Right ventricle myocardium inferior (tissue), 1 donor: Measurements from ENCODE around the gene CNTN5. TPM values are rescaled to one million over a fixed set of nuclear protein-coding genes. Genes with fewer than 3 reads are reported as not detected.

Experiments used
- ATAC-seq: fragments of 200-7000 bp; cut with Tn5 transposase; one replicate; pipeline ENCODE4 v1.9.1; 2020; ENCODE audit warnings: mild to moderate bottlenecking, moderate library complexity
- DNase-seq: peaks from one replicate; pipeline ENCODE4 v3.0.0; 2021; ENCODE audit errors: missing footprints
- intact Hi-C: fragments of 100-400 bp; cut with DNase I; formaldehyde crosslinking; loops from one replicate; pipeline ENCODE4 v1.11.0; 2022
- total RNA-seq: library from RNA; stranded (reverse); fragmentation: NEBNext Ultra II Directional; extraction: Animal tissue kit (Norgen Biotek cat#: 25700); gene quantifications from one replicate; pipeline ENCODE4 v1.2.1, GENCODE V29; 2021
- donor health status: DM: no; HTN: yes; CAD: no; lungs with severe emphysema.

The CNTN5 gene
- total RNA-seq, 1 donor from 2014 or later, result not detected

DNA sequence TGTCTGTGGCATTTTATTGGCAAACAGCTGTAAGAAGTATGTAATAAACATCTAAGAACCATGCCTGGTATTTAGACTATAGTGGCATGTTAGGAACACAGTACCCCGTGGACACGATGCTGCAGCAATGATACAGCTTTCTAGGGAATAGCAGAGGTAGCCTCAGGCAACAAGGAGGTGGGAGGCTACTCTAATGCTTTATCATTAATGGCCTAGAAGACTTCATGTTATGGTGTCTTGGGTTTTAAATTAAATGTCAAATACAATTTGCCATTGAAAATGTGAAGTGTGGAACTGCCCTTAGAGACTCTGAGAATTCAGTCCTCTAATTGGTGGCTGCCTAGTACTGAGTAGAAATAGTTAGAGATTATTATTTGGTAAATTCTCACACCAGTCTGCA, 516.9 kb downstream of the CNTN5 start:
- intact Hi-C loops, result no loop called here
- DNase-seq, result no peak
- no peak for ATAC-seq

- intact Hi-C loops, result no loop called here
- ATAC-seq (no peak), DNase-seq (no peak)
Observed at GRCh38 chr11:99545616-99546015, 524.9 kb downstream of the CNTN5 start.

- DNase-seq (no peak), ATAC-seq (no peak)
- intact Hi-C loops, result no loop called here
Observed at GRCh38 chr11:99548264-99548663, 527.5 kb downstream of the CNTN5 start.

- no peak for ATAC-seq
- DNase-seq, result no peak
- intact Hi-C loops, result no loop called here
Observed at GRCh38 chr11:99554232-99554903, 533.6 kb downstream of the CNTN5 start.

DNA sequence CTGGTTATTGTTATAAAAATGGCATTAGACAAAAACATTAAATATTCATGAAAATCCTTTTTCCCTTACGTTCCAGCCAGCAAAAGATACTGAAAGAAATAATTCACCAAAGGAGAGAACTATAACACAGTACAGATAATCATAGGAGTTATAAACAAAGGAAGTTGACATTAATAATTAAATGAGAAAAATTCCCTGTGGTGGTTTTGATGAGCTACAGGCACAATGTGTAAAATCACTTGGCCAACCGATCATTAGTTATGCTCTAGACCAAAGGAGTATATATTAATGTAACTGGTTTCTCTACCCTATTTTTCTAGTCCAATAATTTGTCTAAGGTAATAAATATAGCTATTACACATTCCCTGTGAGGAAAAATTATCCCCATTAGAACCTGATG, 534.7 kb downstream of the CNTN5 start:
- ATAC-seq (no peak), DNase-seq (no peak)
- intact Hi-C loops, result no loop called here

- DNase-seq (no peak), ATAC-seq (no peak)
- intact Hi-C loops, result no loop called here
Observed at GRCh38 chr11:99565333-99565732, 544.6 kb downstream of the CNTN5 start.

GRCh38 chr11:99567334-99567956, 546.7 kb downstream of the CNTN5 start:
- intact Hi-C loops, result no loop called here
- ATAC-seq, result no peak
- no peak for DNase-seq

GRCh38 chr11:99568808-99569207, 548.1 kb downstream of the CNTN5 start:
- intact Hi-C loops, result no loop called here
- ATAC-seq (no peak), DNase-seq (no peak)

DNA sequence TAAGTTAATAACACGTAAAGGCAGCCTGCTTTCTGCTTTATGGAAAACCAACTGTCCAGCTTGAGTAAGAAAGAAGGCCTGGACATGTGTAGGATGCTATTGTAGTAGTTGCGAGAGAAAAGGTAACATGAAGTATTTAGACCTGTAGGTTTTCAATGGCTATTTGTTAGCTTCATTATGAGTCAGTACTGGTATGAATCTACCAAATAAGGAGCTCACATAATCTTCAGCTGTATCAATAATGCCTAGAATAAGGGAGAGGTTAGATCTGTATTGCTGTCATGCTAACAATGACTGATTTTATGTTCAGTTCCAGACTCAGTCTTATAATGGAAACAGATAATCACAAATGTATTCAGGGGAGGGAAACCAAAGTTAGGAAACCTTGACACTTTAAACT, 550.3 kb downstream of the CNTN5 start:
- ATAC-seq (no peak), DNase-seq (no peak)

GRCh38 chr11:99584830-99585229, 564.1 kb downstream of the CNTN5 start:
- intact Hi-C loops, result no loop called here
- no peak for ATAC-seq

More for the DNA sequence above, 550.3 kb downstream of the CNTN5 start:
- intact Hi-C loops, result no loop called here

GRCh38 chr11:99585606-99586005, 564.9 kb downstream of the CNTN5 start:
- ATAC-seq, result no peak
- intact Hi-C loops, result no loop called here
- no peak for DNase-seq

More at GRCh38 chr11:99584830-99585229, 564.1 kb downstream of the CNTN5 start:
- DNase-seq, result no peak

GRCh38 chr11:99589771-99590170, 569.0 kb downstream of the CNTN5 start:
- DNase-seq (no peak), ATAC-seq (no peak)
- intact Hi-C loops, result no loop called here

DNA sequence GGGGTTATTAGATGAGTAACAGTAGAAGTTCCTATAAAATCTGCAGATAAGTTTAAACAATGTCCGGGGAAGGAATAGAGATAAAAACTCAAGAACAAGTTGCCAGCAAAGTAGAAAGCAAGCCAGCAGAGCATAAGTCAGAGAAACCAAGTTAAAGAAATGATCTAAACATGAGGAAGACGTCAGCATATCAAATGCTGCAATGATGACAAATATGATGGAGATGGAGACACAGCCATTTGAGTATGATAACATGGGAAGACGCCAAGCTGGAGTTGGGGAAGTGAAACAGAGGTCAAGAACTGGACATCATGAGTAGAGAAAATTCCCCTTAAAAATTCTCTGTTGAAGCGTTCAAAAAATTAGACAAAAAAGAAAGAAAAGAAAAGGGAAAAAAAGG, 571.5 kb downstream of the CNTN5 start:
- ATAC-seq (no peak), DNase-seq (no peak)
- intact Hi-C loops, result no loop called here

- no peak for ATAC-seq
- intact Hi-C loops, result no loop called here
- no peak for DNase-seq
Observed at GRCh38 chr11:99593197-99593596, 572.4 kb downstream of the CNTN5 start.

- intact Hi-C loops, result no loop called here
- DNase-seq, result no peak
- ATAC-seq, result no peak
Observed at GRCh38 chr11:99601179-99601578, 580.4 kb downstream of the CNTN5 start.

- intact Hi-C loops, result no loop called here
- ATAC-seq (no peak), DNase-seq (no peak)
Observed at GRCh38 chr11:99614352-99614751, 593.6 kb downstream of the CNTN5 start.

GRCh38 chr11:99630629-99631028, 609.9 kb downstream of the CNTN5 start:
- intact Hi-C loops, result no loop called here
- ATAC-seq (no peak), DNase-seq (no peak)

DNA sequence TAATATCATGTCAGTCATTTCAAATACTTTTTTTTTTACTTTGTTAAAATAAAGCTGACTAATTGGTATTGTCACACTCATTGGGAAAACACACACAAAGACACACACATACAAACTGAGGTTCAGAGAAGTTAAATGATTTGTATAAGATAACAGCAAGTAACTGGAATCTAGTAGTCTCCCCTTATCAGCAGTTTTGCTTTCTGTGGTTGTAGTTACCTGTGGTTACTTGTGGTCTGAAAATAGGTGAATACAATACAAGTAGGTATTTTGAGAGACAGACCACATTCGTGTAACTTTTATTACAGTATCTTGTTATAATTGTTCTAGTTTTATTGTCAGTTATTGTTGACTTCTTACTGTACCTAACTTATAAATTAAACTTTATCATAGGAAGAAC, 610.9 kb downstream of the CNTN5 start:
- intact Hi-C loops, result no loop called here

DNA sequence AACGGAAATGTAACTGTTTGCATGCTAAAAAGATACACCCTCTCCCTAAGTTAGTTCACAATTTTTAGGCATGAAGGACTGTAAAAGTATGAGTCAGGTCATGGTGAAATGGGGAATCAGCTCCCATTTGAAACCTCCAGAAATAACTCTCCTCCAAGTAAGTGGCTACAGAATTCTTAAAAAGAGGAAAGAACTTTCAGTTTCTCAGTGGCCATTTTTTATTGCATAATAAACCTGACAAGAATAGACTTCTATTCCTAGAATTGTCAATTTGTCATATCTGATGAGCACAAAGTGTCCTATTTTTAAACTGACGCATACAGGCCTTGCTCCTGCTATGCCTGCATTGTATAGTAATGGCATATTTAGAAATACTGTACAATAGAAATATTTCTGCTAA, 612.2 kb downstream of the CNTN5 start:
- intact Hi-C loops, result no loop called here
- no peak for ATAC-seq
- no peak for DNase-seq

More for the DNA sequence above, 610.9 kb downstream of the CNTN5 start:
- DNase-seq (no peak), ATAC-seq (no peak)

- DNase-seq, result no peak
- ATAC-seq, result no peak
- intact Hi-C loops, result no loop called here
Observed at GRCh38 chr11:99634581-99634980, 613.8 kb downstream of the CNTN5 start.

DNA sequence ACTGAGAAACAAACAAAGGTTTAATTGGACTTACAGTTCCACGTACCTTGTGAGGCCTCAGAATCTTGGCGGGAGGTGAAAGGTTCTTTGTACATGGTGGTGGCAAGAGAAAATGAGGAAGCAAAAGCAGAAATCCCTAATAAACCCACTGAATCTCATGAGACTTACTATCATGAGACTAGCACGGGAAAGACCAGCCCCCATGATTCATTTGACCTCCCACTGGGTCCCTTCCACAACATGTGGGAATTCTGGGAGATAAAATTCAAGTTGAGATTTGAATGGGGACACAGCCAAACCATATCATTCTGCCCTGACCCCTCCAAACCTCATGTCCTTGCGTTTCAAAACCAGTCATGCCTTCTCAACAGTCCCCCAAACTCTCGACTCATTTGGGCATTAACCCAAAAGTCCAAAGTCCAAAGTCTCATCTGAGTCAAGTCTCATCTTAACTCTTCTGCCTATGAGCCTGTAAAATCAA, 617.4 kb downstream of the CNTN5 start:
- DNase-seq, result no peak
- intact Hi-C loops, result no loop called here
- ATAC-seq, result no peak
